ENCODE results near the gene APOC1.
"Not testable (repeated sequence)": the region's sequence is repeated elsewhere in the genome, so short reads cannot be mapped to it uniquely, and the experiment has no call there.

Gene APOC1

DNA sequence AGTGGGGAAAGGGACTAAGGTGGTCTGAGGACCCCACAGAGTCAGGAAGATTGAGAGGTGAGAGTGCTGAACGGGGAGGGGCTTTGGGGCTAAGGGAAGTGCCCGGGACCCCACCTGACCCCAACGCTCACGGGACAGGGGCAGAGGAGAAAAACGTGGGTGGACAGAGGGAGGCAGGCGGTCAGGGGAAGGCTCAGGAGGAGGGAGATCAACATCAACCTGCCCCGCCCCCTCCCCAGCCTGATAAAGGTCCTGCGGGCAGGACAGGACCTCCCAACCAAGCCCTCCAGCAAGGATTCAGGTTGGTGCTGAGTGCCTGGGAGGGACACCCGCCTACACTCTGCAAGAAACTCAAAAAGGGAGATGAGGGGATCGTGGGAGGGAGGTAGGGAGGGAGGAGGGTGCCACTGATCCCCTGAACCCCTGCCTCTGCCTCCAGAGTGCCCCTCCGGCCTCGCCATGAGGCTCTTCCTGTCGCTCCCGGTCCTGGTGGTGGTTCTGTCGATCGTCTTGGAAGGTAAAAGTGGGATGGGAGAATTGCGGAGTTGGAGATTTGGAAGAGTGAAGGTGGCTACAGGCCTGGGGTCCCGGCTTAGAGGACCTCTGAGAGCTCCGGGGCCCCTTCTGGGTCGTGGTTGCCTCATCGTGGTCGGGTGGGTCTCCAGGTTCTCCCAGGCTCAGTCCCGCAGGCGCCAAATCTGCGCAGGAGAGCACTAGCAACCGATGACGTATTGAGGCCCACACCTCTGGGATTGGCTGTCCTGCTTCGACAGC lies at the start of gene APOC1:
APOC1 (plus strand) TSS at position 176 of the 774 bp plus-strand sequence; CDS start at position 460, 284 bp downstream.
- peak; percentile 83 for DNase-seq

DNA sequence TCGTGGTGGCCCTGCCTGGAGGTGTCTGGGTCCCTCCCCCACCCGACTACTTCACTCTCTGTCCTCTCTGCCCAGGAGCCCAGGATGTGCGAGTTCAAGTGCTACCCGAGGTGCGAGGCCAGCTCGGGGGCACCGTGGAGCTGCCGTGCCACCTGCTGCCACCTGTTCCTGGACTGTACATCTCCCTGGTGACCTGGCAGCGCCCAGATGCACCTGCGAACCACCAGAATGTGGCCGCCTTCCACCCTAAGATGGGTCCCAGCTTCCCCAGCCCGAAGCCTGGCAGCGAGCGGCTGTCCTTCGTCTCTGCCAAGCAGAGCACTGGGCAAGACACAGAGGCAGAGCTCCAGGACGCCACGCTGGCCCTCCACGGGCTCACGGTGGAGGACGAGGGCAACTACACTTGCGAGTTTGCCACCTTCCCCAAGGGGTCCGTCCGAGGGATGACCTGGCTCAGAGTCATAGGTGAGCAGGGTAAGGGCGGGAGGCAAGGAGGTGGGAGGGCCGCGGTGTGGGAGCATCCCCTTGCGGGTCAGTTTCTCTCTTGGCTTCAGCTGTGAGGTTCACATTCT lies 49.1 kb upstream of the APOC1 start:
- DNase-seq: no peak

DNA sequence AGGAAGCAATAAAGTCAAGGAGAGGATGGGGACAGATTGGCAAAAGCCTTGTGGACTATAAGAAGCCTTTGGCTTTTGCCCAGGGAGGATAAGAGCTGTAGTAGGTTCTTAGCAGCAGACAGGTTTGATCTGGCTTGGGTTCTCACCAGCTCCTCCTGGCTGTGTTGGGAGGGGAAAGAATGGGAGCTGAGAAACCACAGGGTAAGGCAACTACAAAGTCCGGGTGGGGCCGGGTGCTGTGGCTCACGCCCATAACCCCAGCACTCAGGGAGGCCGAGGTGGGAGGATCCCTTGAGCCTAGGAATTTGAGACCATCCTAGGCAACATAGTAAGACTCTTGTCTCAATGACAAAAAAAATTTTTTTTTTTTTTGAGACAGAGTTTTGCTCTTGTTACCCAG lies 47.7 kb upstream of the APOC1 start:
- no peak for DNase-seq

DNA sequence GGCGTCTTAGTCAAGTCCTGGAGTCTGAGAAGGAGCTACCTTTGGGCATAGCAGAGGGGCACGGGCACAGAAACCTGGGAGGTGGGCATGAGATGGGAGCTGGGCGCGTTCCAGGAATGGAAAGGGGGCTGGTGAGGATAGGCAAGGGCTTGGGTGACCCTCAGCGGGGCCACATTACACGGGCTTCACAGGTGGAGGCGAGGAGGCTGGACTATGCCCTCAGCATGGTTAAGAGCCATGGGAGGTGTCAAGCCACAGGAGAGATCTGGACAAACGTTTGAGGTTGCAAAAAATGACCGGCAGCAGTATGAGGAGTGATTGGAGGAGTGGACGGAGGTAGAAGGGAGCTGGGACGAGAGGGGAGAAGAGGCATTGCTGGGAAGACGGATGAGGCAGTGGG lies 46.8 kb upstream of the APOC1 start:
- DNase-seq: no peak

DNA sequence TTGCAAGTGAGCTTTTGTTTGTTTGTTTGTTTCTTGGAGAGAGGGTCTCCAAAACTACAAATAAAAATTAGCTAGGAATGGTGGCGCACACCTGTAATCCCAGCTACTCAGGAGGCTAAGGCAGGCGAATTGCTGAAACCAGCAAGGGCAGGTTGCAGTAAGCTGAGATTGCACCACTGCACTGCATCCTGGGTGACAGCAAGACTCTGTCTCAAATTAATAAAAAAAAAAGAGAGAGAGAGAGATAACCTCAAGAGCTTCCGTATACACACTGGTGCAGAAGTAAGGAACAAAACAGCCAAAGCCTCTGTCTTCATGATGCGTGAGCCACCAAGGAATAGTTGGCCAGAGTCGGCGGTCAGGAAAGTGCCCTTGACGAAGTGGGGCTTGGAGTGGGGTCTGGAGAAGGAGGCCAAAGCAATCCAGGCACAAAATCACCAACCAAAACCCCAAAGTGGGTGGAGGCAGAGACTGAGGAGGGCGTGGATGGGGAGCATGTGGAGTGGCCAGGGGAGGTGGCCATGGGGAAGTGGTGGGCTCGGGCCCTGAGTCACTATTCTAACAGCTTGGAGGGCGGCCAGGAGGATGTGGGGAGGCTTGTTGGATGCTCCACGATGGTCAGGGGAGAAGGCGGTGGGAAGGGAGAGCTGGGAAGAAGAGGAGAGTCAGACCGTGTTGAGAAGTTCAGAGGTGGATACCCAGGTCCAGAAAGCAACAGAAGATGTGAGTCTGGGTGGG lies 44.5 kb upstream of the APOC1 start:
- DNase-seq: no peak

DNA sequence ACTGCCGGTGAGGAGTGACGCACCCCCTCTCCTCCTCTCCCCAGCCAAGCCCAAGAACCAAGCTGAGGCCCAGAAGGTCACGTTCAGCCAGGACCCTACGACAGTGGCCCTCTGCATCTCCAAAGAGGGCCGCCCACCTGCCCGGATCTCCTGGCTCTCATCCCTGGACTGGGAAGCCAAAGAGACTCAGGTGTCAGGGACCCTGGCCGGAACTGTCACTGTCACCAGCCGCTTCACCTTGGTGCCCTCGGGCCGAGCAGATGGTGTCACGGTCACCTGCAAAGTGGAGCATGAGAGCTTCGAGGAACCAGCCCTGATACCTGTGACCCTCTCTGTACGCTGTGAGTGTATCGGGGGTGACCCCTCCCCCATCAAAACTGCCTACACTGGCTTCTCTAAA lies 42.6 kb upstream of the APOC1 start:
- no peak for DNase-seq

DNA sequence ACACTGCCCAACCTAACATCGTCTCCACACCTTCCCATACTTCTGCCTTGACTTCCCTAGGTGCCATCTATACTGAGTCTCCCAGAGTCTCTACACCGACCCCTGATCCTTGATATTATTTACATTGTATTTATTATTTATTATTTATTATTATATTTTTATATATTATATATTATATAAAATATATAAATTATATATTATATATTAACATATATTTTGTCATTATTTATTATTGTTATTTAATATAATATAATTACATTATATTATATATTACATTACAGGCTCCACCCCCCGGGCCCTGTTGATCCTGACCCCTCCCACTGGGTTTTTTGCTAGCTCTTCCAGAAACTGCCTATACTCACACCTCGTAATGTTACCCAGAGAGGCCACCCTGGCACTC lies 41.7 kb upstream of the APOC1 start:
- DNase-seq: no peak

DNA sequence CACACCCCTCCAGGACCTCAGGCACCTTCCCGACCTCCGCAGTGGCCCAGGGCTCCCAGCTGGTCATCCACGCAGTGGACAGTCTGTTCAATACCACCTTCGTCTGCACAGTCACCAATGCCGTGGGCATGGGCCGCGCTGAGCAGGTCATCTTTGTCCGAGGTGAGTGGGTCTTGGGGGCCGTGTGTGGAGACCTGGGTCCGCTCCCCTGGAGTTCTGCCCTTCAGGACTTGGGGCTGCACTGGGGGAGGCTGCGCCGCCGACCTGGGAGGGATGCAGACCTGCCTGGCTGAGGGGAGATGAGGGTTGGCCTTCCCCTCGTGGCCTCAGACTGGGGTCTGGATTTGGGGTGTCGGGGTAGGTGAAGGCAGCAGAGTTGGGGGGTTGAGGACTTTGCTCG lies 40.1 kb upstream of the APOC1 start:
- DNase-seq: no peak

DNA sequence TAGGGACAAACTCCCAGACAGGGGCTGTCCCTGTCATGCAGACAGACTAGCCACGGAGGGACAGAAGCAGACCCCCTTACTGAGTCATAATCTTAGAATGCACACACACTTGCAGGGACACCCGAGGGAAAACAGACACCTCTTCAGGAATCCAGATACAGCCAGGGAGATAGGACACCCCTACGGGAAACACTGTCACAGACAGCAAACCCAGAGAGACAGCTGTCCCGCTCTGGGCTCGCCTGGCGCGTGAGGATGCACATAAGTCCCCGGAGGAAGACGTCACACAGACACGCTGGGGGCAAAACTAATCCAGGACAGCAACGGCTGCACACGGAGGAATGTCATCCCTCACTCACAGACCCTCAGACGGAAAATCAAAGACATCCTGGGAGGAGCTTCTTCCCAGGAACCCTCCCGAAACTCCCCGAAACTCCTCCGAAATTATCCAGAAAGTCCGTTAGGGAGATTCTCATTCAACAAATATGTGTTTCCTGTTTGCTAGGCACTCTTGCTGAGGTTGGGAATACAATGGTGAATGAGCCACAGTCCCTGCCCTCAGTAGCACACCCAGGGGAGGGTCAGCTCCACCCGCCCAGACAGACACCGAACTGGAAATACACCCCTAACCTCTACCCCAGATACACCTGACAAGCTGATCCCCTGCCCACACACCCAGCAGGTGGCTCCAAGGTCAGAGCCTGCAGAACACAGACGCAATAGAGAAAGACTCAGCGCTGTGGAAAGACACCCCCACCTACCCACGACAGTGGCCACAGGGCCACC lies 38.5 kb upstream of the APOC1 start:
- no peak for DNase-seq

DNA sequence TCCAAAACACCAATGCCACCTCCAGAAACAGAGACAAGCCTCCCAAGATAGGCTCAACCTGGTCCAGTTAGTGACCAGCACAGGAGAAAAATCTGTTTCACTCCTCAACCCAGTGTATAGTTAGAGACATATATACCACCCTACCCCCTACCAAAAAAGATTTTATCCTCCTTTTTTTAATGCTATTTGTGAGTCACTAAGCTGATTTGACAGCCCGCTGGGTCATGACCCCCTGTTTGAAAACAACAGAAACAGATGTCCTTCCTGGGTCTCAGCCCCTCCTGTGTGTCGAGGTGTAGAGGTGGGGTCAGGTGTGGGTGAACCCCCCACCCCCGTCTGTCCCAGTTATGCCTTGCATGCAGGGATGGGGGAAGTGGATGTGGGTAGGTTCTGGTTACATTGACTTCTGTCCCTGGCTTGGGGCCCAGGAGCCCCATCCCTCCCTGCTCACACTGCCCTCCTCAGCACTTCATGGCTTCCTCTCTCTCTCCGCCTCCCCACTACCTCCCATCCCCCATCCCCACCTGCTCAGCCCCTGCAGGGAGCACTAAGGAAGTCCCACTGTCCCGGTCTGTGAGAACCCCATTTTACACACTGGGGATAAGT lies 37.4 kb upstream of the APOC1 start:
- DNase-seq: no peak

DNA sequence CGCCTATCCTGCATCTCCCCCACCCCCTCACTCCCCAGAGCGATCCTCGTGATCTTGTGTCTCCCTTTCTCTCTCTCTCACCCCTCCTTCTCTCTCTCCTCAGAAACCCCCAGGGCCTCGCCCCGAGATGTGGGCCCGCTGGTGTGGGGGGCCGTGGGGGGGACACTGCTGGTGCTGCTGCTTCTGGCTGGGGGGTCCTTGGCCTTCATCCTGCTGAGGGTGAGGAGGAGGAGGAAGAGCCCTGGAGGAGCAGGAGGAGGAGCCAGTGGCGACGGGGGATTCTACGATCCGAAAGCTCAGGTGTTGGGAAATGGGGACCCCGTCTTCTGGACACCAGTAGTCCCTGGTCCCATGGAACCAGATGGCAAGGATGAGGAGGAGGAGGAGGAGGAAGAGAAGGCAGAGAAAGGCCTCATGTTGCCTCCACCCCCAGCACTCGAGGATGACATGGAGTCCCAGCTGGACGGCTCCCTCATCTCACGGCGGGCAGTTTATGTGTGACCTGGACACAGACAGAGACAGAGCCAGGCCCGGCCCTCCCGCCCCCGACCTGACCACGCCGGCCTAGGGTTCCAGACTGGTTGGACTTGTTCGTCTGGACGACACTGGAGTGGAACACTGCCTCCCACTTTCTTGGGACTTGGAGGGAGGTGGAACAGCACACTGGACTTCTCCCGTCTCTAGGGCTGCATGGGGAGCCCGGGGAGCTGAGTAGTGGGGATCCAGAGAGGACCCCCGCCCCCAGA lies 36.1 kb upstream of the APOC1 start:
- no peak for DNase-seq

DNA sequence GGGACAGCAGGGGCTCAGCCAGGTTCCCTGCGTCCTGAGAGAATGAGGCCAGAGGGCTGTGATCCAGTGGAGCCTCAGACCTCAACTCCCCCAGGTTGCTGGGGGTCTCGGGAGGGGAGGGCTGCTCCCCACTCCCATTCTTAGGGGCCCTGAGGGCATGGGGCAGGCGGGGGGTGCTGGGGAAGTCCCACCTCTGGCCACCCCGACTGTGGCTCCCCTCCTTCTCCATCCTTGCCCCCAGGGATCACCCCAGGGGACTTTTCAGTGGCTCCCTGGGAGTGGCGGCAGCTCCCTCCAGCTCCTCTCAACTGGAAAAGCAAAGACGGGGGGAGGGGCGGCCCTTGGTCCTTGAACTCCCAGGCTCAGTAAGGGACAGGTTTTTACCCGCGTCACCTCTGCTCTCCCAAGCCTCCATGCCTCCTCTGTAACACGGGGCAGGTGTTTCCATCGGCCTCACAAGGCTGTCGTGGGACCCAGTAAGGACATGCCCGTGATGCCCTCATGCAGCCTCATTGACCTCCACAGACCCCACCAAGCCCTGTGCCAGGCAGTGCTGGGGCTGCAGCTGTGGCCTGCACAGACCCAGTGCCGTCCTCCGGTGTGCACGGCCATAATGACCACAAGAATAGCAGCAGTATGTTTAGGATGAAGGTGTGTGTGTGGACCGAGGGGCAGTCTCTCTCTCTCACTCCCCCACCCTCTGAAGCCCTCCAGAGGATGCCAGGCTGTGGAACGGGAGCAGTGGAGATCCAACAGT lies 34.9 kb upstream of the APOC1 start:
- no peak for DNase-seq

DNA sequence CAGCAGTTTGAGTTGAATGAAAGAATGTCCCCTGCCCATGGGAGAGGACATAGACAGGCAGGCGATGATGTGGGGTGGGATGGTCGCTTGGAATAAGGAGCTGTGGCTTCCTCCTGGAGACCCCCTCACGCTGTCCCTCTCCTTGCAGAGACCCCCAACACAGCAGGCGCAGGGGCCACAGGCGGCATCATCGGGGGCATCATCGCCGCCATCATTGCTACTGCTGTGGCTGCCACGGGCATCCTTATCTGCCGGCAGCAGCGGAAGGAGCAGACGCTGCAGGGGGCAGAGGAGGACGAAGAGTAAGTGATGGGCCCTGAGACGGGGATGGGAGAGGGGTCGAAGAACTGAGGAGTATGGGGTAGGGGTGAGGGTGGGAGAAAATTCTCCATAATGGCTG lies 32.3 kb upstream of the APOC1 start:
- no peak for DNase-seq

DNA sequence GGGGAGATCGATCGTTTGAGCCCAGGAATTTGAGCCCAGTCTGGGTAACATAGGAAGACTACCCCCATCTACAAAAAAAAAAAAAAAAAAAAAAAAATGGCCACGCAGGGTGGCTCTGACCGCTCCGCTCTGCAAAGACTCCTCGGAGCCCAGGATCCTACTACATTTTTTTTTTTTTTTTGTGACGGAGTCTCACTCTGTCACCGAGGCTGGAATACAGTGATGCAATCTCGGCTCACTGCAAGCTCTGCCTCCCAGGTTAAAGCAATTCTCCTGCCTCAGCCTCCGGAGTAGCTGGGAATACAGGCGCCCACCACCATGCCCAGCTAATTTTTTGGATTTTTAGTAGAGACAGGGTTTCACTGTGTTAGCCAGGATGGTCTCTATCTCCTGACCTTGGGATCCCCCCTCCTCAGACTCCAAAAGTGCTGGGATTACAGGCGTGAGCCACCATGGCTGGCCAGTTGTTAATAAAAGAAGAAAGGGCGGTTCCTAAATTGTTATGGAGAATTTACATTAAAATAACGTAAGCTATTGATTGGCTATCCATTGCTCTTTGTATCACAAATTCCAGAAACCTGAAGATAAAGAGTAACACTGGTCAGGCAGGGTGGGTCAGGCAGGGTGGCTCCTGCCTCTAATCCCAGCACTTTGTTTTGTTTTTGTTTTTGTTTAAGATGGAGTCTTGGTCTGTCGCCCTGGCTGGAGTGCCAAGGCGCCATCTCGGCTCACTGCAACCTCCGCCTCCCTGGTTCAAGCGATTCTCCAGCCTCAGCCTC lies 31.6 kb upstream of the APOC1 start:
- not testable (repeated sequence) for DNase-seq

DNA sequence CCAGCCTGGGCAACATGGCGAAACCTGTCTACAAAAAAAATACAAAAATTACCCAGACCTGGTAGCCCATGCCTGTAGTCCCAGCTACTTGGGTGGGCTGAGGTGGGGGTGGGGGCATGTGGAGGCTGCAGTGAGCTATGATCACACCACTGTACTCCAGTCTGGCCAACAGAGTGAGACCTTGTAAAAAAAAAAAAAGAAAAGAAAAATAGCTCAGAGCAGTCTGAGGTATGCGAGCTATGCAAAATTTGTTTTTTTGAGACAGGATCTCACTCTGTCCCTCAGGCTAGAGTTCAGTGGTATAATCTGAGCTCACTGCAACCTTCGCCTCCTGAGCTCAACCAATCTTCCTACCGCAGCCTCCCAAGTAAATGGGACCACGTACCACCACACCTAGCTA lies 30.5 kb upstream of the APOC1 start:
- no peak for DNase-seq

DNA sequence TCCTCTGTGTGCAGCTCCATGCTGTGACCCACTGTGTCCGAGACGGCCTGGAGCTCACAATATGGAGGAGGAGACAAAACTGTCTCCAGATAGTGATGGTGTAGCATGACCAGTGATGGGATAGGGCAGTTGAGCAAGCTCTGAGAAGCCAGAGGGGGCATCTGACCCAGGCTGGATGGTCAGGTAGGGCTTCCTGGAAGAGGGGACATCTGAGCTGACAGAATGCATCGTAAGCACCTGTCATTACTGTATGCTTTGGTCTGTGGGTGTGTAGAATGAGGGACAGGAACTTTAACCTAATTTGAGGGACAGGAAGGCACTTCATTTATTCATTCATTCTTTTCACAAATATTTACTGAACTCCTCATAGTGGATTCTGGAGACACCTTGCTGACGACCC lies 29.8 kb upstream of the APOC1 start:
- DNase-seq: no peak

DNA sequence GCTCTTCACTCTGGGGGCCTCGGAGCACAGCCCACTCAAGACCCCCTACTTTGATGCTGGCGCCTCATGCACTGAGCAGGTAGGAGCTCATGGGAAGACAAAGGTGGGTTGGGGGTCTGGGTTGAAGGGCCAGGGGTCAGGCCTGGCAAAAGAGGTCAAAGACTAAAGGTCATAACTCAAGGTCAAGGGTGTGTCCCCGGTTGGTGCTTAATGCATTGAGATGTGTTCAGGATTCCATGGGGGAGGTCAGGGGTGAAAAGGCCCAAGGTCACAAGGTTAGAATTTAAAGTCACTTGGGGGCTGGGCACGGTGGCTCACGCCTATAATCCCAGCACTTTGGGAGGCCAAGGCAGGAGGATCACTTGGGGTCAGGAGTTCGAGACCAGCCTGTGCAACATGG lies 28.3 kb upstream of the APOC1 start:
- no peak for DNase-seq

DNA sequence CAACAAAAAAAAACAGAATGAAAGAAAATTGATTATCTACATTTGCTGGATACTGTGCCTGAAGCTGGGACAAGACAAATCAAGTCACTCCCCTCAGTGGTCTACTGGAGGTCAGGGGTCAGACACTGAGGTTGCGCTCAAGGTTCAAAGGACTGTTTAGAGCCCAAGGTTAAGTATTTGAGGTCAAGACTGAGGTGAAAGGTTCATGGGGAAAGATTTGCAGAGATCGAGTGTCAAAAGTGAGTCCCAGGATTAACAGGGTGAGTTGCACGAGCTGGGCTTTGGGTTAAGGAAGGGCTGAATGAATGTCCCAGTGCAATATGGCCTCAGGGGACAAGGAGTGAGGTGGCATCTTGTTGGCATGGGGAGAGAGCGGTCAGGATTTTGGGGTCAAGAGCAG lies 26.8 kb upstream of the APOC1 start:
- DNase-seq: no peak

DNA sequence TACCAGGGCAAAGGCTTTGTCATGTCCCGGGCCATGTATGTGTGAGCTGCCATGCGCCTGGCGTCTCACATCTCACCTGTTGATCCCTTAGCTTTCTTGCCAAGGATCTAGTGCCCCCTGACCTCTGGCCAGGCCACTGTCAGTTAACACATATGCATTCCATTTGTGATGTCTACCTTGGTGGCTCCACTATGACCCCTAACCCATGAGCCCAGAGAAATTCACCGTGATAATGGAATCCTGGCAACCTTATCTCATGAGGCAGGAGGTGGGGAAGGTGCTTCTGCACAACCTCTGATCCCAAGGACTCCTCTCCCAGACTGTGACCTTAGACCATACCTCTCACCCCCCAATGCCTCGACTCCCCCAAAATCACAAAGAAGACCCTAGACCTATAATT lies 26.1 kb upstream of the APOC1 start:
- DNase-seq: not testable (repeated sequence)

DNA sequence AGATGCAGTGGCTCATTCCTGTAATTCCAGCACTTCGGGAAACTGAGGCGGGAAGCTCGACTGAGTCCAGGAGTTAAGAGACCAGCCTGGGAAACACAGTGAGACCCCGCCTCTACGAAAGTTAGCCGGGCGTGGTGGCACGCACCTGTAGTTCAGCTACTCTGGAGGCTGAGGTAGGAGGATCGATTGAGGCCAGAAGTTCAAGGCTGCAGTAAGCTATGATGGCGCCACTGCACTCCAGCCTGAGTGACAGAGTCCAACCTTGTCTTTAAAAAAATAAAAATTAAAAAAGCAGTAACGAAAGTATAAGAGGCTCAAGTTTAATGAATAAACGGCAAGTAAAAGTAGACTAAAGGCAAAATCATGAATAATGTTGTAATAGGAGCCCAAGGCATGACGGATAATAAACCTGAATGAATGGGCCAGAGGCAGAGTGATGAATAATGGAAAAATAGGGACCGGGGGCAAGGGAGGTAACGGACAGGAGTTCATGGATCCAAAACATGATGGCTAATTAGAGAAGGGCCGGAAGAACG lies 24.5 kb upstream of the APOC1 start:
- no peak for DNase-seq

Measured in NCI-H2081 treated with DMSO at 0.1 percent for 48 hours (cell line).